ENCODE measurements around the gene TNFRSF1A. TPM values are rescaled to one million over a fixed set of nuclear protein-coding genes. Genes with fewer than 3 reads are reported as not detected.

TNFRSF1A gene
- total and polyA plus RNA-seq, 11 donors = 23.7 to 141 (median 54.2) TPM

DNA sequence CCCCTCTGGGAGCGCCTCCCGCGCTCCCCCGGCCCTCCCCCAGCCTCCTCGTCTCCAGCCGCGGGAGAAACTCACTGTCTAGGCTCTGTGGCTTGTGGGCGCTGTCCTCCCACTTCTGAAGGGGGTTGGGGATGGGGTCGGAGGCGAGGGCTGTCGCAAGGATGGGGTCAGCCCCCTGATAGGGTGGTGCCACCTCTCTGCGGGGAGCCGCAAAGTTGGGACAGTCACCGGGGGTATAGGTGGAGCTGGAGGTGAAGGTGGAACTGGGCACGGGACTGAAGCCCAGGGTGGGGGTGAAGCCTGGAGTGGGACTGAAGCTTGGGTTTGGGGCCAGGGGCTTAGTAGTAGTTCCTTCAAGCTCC is 12.2 kb downstream of the TNFRSF1A start:
- intact Hi-C loops (cut with DNase I) = loop anchor here in 9 of 10 donors (5.0 to 10.0 kb wide), 7 partner anchors 38 to 205 kb away; partner anchors contain the start of gene GAPDH (in 5 of the 9)
- no peaks in the 10 kb centered on the region for H3K9me3 ChIP-seq
- peaks cover 0 to 85% (median 73%) of the 10 kb centered on the region in 9 donors for H3K36me3 ChIP-seq
- ATAC-seq (no peak), DNase-seq (no peak)
- H3K27me3 ChIP-seq = no peaks in the 10 kb centered on the region
- H3K27ac ChIP-seq = peak overlapping the region in 1 of 12 donors; percentile 97
- 79 to 85% (median 83%) methylated on average over 15 of the region's 15 CpGs for WGBS, 4 donors
- no peak overlapping the region for H3K4me3 ChIP-seq
- no peak for TF ChIP-seq POLR2A (IDR thresholded peaks at IDR 0.05)
- TF ChIP-seq, protein P1, sequence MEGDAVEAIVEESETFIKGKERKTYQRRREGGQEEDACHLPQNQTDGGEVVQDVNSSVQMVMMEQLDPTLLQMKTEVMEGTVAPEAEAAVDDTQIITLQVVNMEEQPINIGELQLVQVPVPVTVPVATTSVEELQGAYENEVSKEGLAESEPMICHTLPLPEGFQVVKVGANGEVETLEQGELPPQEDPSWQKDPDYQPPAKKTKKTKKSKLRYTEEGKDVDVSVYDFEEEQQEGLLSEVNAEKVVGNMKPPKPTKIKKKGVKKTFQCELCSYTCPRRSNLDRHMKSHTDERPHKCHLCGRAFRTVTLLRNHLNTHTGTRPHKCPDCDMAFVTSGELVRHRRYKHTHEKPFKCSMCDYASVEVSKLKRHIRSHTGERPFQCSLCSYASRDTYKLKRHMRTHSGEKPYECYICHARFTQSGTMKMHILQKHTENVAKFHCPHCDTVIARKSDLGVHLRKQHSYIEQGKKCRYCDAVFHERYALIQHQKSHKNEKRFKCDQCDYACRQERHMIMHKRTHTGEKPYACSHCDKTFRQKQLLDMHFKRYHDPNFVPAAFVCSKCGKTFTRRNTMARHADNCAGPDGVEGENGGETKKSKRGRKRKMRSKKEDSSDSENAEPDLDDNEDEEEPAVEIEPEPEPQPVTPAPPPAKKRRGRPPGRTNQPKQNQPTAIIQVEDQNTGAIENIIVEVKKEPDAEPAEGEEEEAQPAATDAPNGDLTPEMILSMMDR (IDR thresholded peaks at IDR 0.05) = no peak
- peaks cover 0 to 97% (median 35%) of the 10 kb centered on the region in 12 donors for H3K4me1 ChIP-seq

DNA sequence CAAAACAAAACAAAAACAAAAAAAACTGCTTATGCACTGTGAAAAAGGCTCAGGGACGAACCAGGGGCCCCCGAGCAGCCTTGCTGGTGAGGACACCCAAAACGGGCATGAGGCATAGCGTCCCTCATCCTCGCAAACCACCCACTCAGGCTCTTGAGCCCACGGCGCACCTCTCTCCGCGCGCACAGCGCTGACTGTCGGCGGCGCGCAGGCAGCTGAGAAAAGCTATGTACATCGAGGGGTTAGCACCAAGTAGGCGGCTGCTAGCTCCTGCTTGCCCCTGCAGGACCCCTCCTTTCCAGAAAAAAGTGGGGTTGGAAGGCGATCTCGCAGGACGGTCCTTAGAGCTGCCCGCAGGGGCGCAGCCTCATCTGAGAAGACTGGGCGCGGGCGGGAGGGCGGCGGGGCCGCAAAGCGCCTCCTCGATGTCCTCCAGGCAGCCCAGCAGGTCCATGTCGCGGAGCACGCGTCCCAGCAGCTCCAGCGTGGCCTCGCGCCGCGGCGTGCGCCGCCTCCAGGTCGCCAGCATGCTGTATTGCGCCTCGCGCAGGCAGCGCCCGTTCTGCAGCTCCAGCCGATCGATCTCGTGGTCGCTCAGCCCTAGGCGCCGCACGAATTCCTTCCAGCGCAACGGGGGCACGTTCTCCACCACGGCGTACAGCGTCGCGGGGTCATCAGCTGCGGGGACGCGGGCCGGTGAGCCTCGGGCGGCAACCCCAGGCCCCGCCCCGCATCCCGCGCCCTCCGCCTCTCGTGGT is 12.8 kb downstream of the TNFRSF1A start:
- WGBS, 4 donors = 85 to 87% (median 86%) methylated on average over 53 to 75 of the region's 75 CpGs
- Histone ChIP-seq H3K27ac (peak overlapping the region in 2 of 12 donors; percentile 95 to 97), H3K4me1 (peaks cover 0 to 97% (median 35%) of the 10 kb centered on the region in 12 donors), H3K27me3 (no peaks in the 10 kb centered on the region), H3K9me3 (no peaks in the 10 kb centered on the region), H3K36me3 (peaks cover 0 to 79% (median 67%) of the 10 kb centered on the region in 9 donors), H3K4me3 (no peak overlapping the region)
- TF ChIP-seq, protein P1 (IDR thresholded peaks at IDR 0.05) = no peak
- no peak for TF ChIP-seq POLR2A (IDR thresholded peaks at IDR 0.05)
- DNase-seq (peak in 1 of 5 donors; percentile 71), ATAC-seq (no peak)
- intact Hi-C loops (cut with DNase I) = loop anchor here in 5 of 10 donors (5.0 to 10.0 kb wide), 5 partner anchors 38 to 138 kb away; no protein-coding TSS in a partner anchor

DNA sequence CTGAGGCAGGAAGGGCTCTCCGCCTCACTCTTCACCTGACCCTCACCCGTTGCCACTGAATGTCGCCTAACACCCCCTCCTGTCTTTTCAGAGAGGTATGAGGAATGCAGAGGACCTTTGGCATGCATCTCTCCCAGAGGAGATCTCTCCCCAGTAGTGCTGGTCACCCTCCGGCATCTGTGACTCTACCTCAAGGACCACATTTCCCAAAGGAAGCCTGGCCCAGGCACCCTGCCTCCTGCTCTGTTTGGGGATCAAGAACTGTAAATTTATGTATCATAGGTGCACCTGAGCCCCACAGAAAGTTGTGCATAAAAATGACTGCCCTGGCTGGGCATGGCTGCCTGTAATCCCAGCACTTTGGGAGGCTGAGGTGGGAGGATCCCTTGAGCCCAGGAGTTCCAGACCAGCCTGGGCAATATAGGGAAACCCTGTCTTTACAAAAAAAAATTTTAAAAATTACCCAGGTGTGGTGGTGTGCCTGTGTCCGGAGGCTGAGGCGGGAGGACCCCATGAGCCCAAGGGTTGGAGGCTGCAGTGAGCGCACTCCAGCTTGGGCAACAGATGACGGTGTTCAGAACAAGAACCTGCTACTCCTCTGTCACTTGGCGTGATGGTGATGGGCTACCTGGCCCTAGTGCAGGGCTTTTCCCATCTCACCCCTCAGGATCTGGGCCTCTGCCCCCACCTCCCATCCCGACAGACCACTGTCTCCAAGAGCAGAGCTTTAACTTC is 13.7 kb downstream of the TNFRSF1A start:
- Histone ChIP-seq H3K4me1 (peaks cover 0 to 97% (median 39%) of the 10 kb centered on the region in 12 donors), H3K36me3 (peaks cover 0 to 70% (median 58%) of the 10 kb centered on the region in 9 donors), H3K27me3 (no peaks in the 10 kb centered on the region), H3K4me3 (no peak overlapping the region), H3K27ac (peak overlapping the region in 7 of 12 donors; percentile 8 to 97 (median 41)), H3K9me3 (no peaks in the 10 kb centered on the region)
- intact Hi-C loops (cut with DNase I) = loop anchor here in 5 of 10 donors (5.0 to 10.0 kb wide), 5 partner anchors 39 to 139 kb away; no protein-coding TSS in a partner anchor
- DNase-seq (no peak), ATAC-seq (no peak)
- 75 to 80% (median 77%) methylated on average over 10 of the region's 10 CpGs for WGBS, 4 donors
- TF ChIP-seq, protein P1 (IDR thresholded peaks at IDR 0.05) = no peak
- no peak for TF ChIP-seq POLR2A (IDR thresholded peaks at IDR 0.05)
